Hematopoietic multipotent progenitor cell treated with erythropoietin and hydrocortisone succinate and interleukin-3 and kit ligand, for 15 days (in vitro differentiated cells): ENCODE data around the gene RASSF8.

Source experiments
- DNase-seq: peaks from one replicate; pipeline ENCODE4 v3.0.0-alpha.2; 2015; ENCODE audit warnings: low spot score

Gene RASSF8

GRCh38 chr12:25960961-25961360 is 2.5 kb downstream of the RASSF8 start:
- no peak for DNase-seq

DNA sequence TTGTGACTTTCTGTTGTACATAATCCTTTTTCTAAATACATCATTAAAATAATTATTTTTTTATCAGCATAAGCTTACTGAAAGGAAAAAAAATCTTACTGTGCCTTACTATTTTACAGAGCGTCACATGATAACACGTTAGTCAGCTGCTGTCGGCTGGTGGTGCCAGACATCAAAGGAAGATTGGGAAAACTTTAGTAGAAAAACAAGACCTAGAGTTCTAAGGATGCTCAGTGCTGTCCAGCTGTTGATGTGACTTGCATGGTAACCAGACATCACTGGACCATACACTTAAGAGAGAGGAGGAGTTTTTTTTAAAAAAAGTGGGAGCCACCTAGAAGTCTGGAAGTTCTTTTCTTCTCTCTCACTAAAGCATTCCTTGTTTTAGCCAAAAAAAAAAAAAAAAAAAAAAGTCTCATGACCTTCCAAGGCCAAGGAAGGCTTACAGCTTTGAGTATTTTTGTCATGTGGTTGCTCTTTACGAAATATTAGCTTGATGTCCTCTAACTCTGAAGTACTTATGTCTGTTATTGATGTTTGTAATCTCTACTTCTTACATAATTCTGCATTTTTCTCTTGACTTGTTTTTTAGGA is 4.5 kb downstream of the RASSF8 start:
- no peak for DNase-seq

DNA sequence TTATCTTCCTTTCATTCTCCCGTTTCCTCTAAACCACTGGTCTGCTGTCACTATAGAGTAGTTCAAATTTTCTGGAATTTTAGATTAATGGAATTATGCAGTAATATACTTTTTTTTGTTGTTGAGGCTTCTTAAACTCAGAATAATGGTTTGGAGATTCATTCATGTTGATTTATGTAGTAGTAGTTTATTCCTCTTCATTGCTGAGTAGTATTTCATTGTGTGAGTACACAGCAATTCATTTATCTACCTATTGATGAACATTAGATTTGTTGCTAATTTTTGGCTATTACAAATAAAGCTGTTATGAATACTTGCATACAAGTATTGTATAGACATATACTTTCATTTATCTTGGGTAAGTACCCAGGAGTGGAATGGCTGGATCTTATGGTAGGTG is 7.2 kb downstream of the RASSF8 start:
- no peak for DNase-seq

DNA sequence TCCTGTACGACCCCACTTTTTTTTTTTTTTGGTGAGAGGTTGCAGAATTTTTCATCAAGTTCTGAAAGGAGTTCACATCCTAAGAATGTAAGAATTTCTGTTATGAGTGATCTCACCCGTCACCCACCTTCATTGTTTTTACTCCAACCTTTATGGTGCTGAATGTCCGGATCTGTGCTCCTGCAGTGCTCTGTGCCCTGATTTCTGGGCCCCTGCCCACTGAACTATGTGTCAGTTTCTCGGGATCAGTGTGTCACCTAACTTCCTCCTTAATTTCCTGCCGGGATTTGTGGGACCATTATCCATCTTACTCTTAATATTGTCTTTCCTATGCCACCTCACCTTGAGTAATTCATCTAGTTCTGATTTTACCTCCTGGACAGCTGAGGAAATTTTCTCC is 11.6 kb downstream of the RASSF8 start:
- no peak for DNase-seq

GRCh38 chr12:25970916-25971653 is 12.6 kb downstream of the RASSF8 start:
- no peak for DNase-seq

GRCh38 chr12:25971654-25972041 is 13.2 kb downstream of the RASSF8 start:
- no peak for DNase-seq

DNA sequence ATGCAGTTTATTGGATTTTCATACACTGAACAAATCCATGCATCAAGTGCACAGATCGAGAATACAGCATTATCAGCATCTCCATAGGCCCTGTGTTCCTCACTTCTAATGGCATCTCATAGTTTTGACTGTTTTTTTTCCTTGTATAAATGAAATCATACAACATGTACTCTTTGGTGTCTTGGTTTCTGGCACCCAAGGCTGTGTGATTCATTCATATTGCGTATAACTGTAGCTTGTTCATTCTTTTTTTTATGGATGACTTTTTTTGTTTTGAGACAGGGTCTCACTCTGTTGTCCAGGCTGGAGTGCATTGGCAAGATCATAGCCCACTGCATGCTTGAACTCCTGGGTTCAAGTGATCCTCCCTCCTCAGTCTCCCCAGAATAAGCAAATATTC is 14.3 kb downstream of the RASSF8 start:
- no peak for DNase-seq

DNA sequence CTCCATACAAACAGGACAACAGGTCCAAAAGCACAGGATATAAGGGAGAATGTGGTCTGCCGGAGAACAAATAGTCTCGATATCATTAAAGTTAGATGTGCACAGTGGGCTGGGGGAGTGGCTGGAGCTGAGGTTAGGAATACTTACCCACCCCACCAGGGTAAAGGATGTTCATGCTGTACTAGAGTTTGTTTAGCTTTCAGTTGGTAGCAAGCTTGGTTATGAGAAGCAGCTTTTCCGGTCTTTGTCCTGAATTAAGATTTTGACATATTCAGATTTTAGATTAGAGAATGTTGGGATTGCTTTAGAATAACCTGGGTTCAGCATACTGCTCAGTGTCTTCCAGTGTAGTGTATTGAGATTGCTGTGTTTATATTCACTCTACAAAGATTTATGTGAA is 16.7 kb downstream of the RASSF8 start:
- DNase-seq = no peak

DNA sequence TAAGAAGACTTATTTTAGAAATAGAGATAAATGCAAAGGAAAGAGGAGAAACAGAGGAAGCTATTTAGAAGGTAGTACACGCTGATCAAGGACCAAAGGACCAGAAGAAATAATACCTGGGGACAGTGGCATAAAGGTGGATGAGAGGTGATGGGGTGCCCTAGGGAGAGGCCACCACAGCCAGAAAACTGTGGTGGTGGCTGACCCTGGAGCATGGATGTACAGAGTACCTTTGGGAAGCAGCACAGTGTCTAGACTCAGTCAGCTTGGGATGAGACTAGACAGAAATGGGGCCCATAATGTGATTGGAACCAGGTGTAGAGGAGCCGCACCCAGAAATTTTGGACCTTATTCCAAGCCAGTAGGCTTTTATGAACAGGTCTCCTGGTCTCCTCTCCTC is 17.2 kb downstream of the RASSF8 start:
- DNase-seq = no peak

- DNase-seq = no peak
These were observed 17.8 kb downstream of the RASSF8 start for GRCh38 chr12:25976289-25976688.

GRCh38 chr12:25977047-25977446 is 18.6 kb downstream of the RASSF8 start:
- no peak for DNase-seq

DNA sequence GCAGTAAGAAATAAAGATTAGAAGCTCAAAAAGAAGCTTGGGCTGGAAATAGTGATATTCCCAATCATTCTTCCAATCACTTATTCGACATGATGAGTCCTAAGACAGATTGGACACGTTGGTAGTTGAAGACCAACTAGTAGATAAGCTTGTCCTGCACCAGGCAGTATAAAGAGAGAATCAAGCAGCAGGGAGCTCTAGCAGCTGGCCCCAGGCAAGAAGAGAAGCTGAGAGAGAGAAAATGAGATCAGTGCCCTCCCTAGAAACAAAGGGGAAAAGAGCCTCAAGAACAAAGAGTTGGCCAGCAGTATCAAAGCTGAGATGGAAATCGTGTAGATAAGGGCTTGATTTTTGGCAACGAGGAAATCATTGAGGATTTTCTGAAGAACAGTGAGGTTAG is 20.6 kb downstream of the RASSF8 start:
- DNase-seq = no peak

DNA sequence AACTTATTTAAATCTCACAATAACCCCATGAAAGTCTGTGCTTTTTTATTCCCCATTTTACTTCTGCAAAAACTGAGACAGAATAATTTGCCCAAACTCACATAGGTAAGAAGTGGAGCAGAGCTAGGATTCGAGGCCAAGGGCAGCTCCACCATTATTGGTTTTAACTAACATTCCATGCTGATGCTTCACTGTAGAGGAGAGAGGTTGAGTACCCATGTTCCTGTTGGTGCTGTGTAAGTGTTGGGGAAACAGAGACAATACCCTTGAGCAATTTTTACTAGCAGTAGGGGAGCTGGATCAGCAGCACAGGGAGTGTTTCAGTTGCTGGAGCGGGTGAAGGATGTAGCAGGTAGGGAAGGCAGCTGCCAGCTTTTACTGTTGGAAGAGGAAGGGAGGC is 21.1 kb downstream of the RASSF8 start:
- DNase-seq = no peak

DNA sequence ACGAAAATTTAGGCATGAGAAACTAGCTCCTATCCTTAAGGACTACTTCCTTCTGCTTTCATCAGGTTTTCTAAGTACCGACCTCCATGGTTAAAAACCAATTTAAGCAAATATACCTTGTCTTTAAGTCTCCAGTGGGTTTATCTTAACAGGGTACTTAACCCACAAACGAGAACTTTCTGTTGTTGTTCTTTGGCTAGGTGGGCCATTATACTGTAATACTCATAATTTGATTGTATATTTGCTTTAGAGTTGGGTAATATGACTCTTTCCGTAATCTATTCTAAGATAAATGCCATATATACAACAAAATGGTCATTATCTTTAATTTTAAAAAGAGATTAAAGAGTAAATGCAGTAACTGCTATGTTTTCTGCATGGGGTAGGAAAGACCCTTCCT is 21.6 kb downstream of the RASSF8 start:
- no peak for DNase-seq

- DNase-seq = no peak
These were observed 23.1 kb downstream of the RASSF8 start for GRCh38 chr12:25981597-25981996.

DNA sequence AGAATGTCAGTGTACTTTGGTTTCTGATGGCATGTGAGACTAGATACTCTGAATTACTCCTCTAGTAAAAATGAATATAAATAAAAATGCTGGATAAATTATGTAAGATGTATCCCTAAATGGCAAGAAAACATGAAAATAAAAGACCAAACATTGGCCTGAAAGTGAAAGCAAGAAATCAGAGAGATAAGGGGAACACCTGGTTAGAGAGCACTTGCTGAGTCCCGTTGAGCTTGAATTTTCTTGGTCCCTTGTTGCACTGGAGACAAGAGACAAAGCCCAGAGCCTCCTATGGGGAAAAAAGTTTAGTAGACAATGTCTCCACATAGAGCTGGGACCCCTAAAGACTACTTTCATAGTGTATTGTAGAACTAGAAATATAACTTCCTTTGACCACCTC is 23.9 kb downstream of the RASSF8 start:
- no peak for DNase-seq

DNA sequence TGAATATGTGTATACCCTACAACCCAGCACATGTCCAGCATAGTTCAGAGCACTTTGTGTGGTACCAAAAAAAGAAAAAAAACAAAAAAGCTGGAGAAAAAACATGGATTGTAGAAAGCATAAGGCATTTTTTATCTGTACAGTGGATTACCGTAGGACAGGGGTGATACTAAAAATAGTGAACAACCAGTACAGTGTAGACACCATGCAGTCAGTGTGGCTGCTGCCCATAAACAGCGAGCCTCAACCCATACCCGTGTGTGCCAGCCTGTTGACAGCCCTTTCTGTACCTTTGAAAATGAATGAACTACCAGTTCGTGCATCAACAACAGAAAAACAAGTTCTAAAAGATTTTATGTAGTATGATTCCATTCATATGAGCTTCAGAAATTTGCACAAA is 25.1 kb downstream of the RASSF8 start:
- DNase-seq = no peak

DNA sequence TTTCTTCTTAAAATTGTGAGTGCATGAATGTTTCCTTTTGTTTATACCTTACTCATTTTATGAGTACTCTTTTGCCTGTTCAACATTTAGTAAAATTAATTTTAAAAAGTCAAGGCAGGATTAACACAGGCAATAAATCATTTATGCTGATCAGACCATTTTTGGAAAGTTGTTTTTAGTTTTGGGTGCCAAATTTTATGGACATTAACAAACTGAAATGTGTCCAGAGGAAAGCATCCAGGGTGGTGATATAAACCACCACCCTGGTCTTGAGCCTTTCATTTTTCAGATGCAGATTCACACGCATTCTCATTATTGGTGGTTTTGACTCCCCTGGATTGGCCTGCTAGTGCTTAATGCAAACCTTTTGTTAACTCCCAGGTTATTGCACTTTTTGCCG is 26.3 kb downstream of the RASSF8 start:
- no peak for DNase-seq

GRCh38 chr12:25985316-25986175 is 27.1 kb downstream of the RASSF8 start:
- DNase-seq = no peak

GRCh38 chr12:25986180-25986579 is 27.7 kb downstream of the RASSF8 start:
- DNase-seq = no peak

DNA sequence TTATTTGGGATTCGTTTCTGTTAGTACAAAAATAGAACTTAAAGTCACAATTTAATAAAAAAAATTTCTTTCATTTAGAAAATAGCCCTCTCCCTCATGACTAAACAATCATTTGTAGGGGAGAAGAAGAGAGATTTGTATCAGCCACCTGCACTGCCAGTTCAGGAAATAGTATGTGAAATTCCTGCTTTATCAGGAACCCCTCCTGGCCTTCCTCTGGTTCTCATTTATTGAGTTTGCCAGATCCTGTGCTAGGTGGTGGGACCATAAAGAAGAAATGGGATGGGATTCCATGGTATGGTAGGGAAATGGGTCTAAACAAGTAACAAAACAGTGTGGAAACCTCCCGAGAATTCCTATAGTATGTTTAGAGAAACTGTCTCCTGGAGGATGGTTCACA is 30.0 kb downstream of the RASSF8 start:
- no peak for DNase-seq

DNA sequence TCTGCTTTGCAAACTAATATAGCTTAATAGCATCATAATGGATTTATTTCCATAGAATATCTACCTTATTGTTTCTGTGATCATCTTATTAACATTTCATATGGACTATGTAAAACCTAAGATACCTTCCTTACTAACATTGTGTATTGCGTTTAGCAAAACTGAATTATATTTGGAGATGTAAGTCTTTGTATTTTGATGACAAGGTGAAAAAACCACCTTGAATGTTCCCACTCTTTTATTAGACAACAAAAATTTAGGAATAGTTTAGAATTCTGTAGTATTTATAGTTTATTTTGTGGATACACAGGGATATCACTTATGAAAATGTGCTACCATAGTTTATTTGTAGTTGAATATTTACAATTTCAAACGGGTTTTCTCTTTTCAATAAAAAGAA is 32.0 kb downstream of the RASSF8 start:
- no peak for DNase-seq
